ENCODE measurements around the gene HOXA10. TPM values are rescaled to one million over a fixed set of nuclear protein-coding genes. Genes with fewer than 3 reads are reported as not detected.

HOXA10 gene
- total RNA-seq, 2 donors from 2014 or later = 0.88 to 1.3 TPM

- DNase-seq (ENCODE audit: low spot score) = no peak
These were observed 29.3 kb downstream of the HOXA10 start for GRCh38 chr7:27144781-27145164.

DNA sequence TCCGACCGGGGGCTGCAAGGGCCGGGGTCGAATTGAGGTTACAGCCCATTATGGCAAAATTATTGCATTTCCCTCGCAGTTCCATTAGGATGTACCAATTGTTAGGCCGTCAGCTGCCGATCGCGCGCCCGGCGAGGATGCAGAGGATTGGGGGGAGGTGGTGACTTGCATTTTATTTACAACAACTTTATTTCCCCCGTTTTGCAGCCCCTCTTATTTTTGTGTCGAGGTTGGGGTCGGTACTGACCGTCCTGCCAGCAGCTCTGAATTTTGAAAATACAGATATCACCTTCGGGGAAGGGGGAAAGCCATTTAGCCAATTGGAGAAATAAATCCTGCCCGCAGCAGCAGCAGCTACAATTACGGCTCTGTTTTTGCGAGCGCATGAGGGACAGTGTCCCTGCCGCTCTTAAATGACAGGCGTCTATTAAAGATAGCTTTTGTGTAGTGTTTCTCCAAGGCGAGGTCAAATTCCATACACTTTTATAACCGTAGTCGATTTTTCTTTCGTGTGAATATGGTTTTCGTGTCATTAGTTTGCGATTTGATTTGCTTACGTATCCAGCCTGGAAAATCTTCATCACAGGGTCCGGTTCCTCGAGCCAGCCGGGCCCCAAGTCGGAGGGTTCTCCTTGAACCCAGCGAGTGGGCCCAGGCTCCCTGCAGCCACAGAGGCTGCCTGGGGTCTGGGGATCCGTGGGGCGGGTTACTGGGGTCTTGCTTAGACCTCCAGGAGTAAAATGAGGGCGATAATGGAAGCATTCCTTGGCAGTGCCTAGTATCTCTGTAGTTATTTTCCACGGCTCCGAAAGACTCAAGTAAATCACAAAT, 30.0 kb downstream of the HOXA10 start:
- Mint-ChIP-seq H3K27me3 (peaks cover 32 to 45% of the 10 kb centered on the region in 2 donors), H3K27ac (no peak overlapping the region), H3K9me3 (no peaks in the 10 kb centered on the region), H3K4me1 (ENCODE audit: low read depth in 2 of 2) (peaks cover 11 to 13% of the 10 kb centered on the region in 2 donors), H3K4me3 (no peak overlapping the region), H3K36me3 (no peaks in the 10 kb centered on the region)
- no peak for ATAC-seq
- no peak for DNase-seq (ENCODE audit: low spot score)

More at GRCh38 chr7:27144781-27145164, 29.3 kb downstream of the HOXA10 start:
- Mint-ChIP-seq H3K27me3 (peaks cover 32 to 45% of the 10 kb centered on the region in 2 donors), H3K36me3 (no peaks in the 10 kb centered on the region), H3K4me1 (ENCODE audit: low read depth in 2 of 2) (peaks cover 11 to 13% of the 10 kb centered on the region in 2 donors), H3K4me3 (no peak overlapping the region), H3K9me3 (no peaks in the 10 kb centered on the region), H3K27ac (no peak overlapping the region)
- ATAC-seq = no peak

- H3K27ac Mint-ChIP-seq = no peak within 1 kb of the TSS
- no peak for DNase-seq (ENCODE audit: low spot score)
- peak; percentile 67 to 80 for ATAC-seq
These were observed 30.8 kb downstream of the HOXA10 start, which contains the start of gene HOXA5 for GRCh38 chr7:27143023-27143949. HOXA5 (minus strand) TSS chr7:27143681; CDS start chr7:27143607, 74 bp downstream.

GRCh38 chr7:27142580-27143022, 31.5 kb downstream of the HOXA10 start:
- Mint-ChIP-seq H3K4me3 (peak overlapping the region; percentile 82), H3K9me3 (no peaks in the 10 kb centered on the region), H3K4me1 (ENCODE audit: low read depth in 2 of 2) (peaks cover 8 to 11% of the 10 kb centered on the region in 2 donors), H3K27me3 (peaks cover 33 to 42% of the 10 kb centered on the region in 2 donors), H3K27ac (no peak overlapping the region), H3K36me3 (no peaks in the 10 kb centered on the region)
- ATAC-seq (no peak), DNase-seq (ENCODE audit: low spot score) (no peak)

More at GRCh38 chr7:27143023-27143949, 30.8 kb downstream of the HOXA10 start, which contains the start of gene HOXA5:
- peaks cover 32 to 42% of the 10 kb centered on the region in 2 donors for H3K27me3 Mint-ChIP-seq
- H3K36me3 Mint-ChIP-seq = no peaks in the 10 kb centered on the region
- H3K4me3 Mint-ChIP-seq = peak within 1 kb of the TSS; percentile 82
- no peaks in the 10 kb centered on the region for H3K9me3 Mint-ChIP-seq
- H3K4me1 Mint-ChIP-seq (ENCODE audit: low read depth in 2 of 2) = peaks cover 11% of the 10 kb centered on the region in 2 donors

DNA sequence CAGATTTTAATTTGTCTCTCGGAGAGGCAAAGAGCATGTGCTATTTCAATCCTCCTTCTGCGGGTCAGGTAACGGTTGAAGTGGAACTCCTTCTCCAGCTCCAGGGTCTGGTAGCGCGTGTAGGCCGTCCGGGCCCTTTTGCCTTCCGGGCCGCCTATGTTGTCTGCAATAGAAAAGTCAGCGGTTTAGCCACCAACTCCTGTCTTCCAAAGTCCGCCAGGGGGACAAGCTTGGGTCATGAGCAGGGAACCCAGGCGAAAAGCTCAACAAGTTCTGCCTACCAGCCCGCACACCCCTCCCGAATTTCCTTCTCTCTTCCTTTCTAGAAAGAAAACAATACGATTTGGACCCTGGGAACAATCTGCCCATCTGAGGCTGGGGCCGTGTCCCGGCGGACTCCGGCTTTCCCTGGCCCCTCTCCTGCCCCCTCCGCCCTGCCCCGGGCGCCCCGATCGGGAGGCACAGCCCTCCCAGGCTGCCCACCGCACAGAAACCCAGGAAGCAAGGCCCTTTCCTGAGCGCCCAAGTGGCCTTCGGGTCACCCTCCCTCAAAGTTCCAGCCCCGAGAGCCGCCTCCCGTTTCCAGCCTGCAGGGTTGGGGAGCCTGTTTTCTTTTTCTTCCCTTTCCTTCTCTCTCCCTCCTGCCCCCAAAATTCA, 32.1 kb downstream of the HOXA10 start:
- no peak overlapping the region for H3K27ac Mint-ChIP-seq
- peak overlapping the region; percentile 82 for H3K4me3 Mint-ChIP-seq
- H3K4me1 Mint-ChIP-seq (ENCODE audit: low read depth in 2 of 2) = peaks cover 7% of the 10 kb centered on the region in 2 donors
- DNase-seq (ENCODE audit: low spot score) (no peak), ATAC-seq (no peak)
- peaks cover 32 to 41% of the 10 kb centered on the region in 2 donors for H3K27me3 Mint-ChIP-seq
- H3K9me3 Mint-ChIP-seq = no peaks in the 10 kb centered on the region
- H3K36me3 Mint-ChIP-seq = no peaks in the 10 kb centered on the region

DNA sequence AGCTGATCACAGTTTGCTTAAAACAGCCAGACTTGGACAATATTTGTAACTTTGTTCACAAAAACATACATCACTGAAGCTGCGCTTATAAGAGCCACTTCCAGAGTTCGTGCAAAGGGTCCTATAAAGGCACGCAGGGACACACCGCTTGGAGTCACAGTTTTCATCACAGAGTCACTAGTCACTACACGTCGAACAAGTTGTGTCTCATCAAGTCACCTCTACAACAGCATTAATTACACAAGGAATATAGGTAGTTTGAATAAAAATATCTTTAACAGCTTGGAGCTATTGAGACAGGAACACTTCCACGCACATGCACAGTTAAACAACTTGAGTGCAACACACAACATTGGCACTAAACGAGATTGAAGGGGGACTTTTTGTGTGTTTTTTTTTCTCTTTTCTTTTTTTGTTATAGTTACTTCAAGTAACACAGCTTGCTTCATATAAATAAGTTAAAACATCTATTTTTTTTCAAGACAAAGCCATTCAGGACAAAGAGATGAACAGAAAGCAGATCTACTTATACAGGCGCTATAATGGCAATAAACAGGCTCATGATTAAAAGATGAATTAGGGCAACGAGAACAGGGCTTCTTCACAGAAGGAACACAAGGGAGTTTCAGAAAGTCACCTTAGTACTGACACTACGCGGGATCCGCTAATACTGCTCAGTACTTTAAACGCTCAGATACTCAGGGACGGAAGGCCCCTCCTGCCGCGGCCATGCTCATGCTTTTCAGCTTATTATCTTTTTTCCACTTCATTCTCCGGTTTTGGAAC, 32.8 kb downstream of the HOXA10 start:
- Mint-ChIP-seq H3K4me1 (ENCODE audit: low read depth in 2 of 2) (peaks cover 6 to 8% of the 10 kb centered on the region in 2 donors), H3K4me3 (no peak overlapping the region), H3K27ac (no peak overlapping the region), H3K36me3 (no peaks in the 10 kb centered on the region), H3K9me3 (no peaks in the 10 kb centered on the region), H3K27me3 (peaks cover 27 to 36% of the 10 kb centered on the region in 2 donors)
- DNase-seq (ENCODE audit: low spot score) (no peak), ATAC-seq (no peak)

- H3K4me3 Mint-ChIP-seq = no peak overlapping the region
- H3K27me3 Mint-ChIP-seq = peaks cover 27 to 40% of the 10 kb centered on the region in 2 donors
- ATAC-seq (no peak), DNase-seq (ENCODE audit: low spot score) (no peak)
- no peak overlapping the region for H3K27ac Mint-ChIP-seq
- peaks cover 14% of the 10 kb centered on the region in 2 donors for H3K4me1 Mint-ChIP-seq (ENCODE audit: low read depth in 2 of 2)
- H3K36me3 Mint-ChIP-seq = no peaks in the 10 kb centered on the region
- H3K9me3 Mint-ChIP-seq = no peaks in the 10 kb centered on the region
These were observed 33.8 kb downstream of the HOXA10 start for GRCh38 chr7:27140126-27140857.

GRCh38 chr7:27139334-27140125, 34.6 kb downstream of the HOXA10 start:
- DNase-seq (ENCODE audit: low spot score) (no peak), ATAC-seq (no peak)
- no peak overlapping the region for H3K27ac Mint-ChIP-seq
- H3K9me3 Mint-ChIP-seq = no peaks in the 10 kb centered on the region
- H3K4me1 Mint-ChIP-seq (ENCODE audit: low read depth in 2 of 2) = peaks cover 21% of the 10 kb centered on the region in 2 donors
- peaks cover 27 to 48% of the 10 kb centered on the region in 2 donors for H3K27me3 Mint-ChIP-seq
- H3K4me3 Mint-ChIP-seq = no peak overlapping the region
- H3K36me3 Mint-ChIP-seq = no peaks in the 10 kb centered on the region

DNA sequence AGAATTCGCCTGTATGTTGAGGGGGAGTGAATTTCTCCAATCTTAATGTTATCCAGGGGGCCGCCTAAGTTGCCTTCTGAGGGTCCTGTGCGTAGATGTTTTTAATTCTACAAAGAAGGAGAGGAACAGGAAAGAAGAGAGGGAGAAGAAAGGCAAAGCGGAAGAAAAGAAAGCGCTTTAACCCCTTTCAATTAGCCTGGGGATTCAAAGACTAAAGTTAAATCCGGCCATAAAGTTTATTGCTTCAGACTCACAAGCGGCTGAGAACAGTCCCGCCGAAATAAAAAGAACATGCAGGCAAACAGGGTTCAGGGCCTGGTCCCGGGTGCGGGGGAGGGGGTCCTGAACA, 35.2 kb downstream of the HOXA10 start:
- ATAC-seq (no peak), DNase-seq (ENCODE audit: low spot score) (no peak)
- Mint-ChIP-seq H3K4me3 (no peak overlapping the region), H3K4me1 (ENCODE audit: low read depth in 2 of 2) (peaks cover 26 to 27% of the 10 kb centered on the region in 2 donors), H3K27me3 (peaks cover 31 to 54% of the 10 kb centered on the region in 2 donors), H3K36me3 (no peaks in the 10 kb centered on the region), H3K9me3 (no peaks in the 10 kb centered on the region), H3K27ac (no peak overlapping the region)

GRCh38 chr7:27138472-27138871, 35.6 kb downstream of the HOXA10 start:
- Mint-ChIP-seq H3K4me3 (no peak overlapping the region), H3K27ac (no peak overlapping the region), H3K27me3 (peaks cover 35 to 59% of the 10 kb centered on the region in 2 donors), H3K4me1 (ENCODE audit: low read depth in 2 of 2) (peaks cover 30% of the 10 kb centered on the region in 2 donors), H3K9me3 (no peaks in the 10 kb centered on the region), H3K36me3 (no peaks in the 10 kb centered on the region)
- ATAC-seq (no peak), DNase-seq (ENCODE audit: low spot score) (no peak)

- ATAC-seq (no peak), DNase-seq (ENCODE audit: low spot score) (no peak)
- Mint-ChIP-seq H3K27ac (peak overlapping the region in 1 of 2 donors; percentile 2), H3K9me3 (no peaks in the 10 kb centered on the region), H3K4me1 (ENCODE audit: low read depth in 2 of 2) (peaks cover 29 to 30% of the 10 kb centered on the region in 2 donors), H3K27me3 (peaks cover 34 to 63% of the 10 kb centered on the region in 2 donors), H3K36me3 (no peaks in the 10 kb centered on the region), H3K4me3 (no peak overlapping the region)
These were observed 36.3 kb downstream of the HOXA10 start for GRCh38 chr7:27137640-27138315.
